Middle frontal gyrus (tissue), 1 donor: ENCODE measurements around the gene CENPX.

Experiments used
- DNase-seq: peaks from one replicate; pipeline ENCODE4 v3.0.0-alpha.2; 2015; ENCODE audit warnings: low spot score; ENCODE audit errors: extremely low spot score

CENPX gene

DNA sequence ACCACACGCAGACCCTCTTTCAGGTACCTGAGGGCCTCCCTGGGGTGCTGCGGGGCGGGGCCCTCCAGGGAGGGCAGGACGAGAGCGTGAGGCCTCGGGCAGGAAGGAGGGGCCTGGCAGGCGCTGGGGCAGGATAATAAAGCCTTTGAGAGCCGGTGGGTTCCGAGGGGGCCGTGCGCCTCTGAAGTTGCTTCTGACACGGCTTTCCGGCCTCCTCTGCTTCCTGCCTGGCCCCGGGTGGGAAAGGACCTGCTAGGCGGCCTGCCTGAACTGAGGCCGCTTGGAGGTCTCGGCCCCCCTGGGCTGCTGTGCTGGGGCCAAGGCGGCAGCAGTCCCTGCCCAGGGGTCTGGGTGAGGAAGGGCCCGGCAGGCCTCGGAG lies 10.4 kb downstream of the CENPX start:
- DNase-seq = no peak

DNA sequence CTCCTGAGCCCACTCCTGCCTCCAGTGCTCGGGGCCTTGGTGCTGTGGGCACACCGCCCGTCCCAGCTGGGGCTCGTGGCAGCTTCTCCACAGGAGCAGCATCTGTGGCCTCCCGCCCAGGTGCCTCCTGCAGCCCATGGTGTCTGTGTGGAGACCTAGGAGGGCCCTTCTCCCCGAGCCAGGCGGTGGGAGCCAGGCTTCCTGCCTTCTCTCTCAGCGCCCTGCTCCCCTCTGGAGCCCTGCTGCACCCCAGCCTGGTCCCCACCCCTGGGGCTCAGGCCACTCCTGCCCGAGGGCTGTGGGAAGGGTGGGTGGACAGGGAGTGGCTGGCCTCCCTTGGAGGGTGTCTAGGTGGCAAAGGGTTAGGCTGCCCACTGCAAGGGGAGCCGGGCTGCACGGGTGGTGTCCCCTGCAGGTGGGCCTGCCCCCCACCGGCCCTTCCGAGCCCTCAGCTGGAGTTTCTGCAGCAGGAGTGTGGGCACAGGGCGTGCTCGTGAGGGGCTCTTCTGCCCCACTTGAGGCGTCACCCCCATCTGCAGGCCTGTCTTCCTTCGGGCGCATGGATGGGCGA lies 11.0 kb downstream of the CENPX start:
- no peak for DNase-seq

DNA sequence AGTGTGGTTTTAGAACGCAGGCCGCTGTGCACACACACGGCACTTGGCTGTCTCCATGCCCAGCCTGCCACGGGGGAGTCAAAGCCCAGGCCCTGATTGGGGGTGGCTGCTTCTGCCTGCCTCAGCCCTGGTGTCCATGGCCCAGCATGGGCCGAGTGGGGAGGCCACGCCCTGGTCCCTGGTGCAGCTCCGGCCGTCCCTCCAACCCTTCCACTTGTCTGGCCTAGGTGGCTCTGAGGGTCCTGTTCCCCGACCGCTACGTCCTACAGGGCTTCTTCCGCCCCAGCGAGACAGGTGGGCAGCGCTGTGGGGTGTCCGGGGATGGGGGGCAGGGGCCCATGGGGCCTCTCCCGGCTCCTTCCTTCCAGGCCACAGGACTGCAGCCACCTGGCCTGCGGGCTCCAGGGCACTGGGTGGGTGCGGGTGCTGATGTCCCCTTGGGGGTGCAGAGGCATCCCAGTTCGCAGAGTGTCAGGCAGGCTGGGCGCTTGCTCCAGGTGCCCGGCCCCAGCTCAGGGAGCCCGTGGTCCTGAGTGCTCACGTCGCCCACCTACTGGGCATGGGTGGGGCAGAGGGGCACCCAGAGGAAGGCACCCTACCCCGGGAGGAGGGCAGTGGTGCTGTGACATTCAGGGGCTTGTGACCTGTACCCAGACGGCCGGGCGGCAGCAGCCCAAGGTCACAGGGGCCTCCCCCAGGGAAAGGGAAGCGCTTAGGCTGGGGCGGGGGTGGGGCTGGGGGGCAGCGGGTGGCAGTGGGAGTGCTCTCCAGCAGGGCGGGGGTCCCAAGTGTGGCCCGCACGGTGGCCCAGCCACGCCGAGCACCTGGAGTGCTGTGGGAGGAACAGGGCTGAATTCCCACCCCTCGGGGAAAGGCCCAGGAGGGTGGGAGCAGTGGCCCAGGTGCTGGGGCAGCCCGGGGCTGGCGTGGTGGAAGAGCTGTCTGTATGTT lies 11.8 kb downstream of the CENPX start:
- no peak for DNase-seq

DNA sequence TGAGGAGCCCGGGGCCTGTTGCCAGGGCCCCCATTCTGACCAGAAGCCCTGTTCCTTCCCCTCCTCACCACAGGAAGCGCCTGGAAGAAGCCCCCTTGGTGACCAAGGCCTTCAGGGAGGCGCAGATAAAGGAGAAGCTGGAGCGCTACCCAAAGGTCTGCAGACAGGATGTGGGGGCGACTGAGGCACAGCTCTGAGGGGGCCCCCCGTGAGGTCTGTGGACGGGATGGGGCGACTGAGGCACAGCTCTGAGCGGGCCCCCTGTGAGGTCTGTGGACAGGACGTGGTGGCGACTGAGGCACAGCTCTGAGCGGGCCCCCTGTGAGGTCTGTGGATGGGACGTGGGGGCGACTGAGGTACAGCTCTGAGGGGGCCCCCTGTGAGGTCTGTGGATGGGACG lies 13.3 kb downstream of the CENPX start:
- DNase-seq = no peak

DNA sequence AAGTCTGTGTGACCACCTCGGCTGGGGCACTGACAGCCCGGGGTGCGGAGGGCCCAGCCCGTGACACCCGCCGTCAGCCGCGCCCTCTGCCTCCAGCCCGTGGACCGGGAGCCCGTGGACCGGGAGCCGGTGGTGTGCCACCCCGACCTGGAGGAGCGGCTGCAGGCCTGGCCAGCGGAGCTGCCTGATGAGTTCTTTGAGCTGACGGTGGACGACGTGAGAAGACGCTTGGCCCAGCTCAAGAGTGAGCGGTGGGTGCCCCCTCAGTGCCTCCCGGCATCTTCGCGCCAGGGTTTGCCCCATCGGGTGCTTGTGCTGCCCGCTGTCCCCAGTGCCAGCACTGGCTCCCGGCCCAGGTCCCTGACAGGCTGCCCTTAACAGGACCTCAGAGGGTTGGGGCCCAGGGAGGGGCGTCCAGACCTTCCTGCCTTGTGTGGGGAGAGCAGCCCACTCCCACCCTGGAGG lies 13.7 kb downstream of the CENPX start:
- DNase-seq = no peak

DNA sequence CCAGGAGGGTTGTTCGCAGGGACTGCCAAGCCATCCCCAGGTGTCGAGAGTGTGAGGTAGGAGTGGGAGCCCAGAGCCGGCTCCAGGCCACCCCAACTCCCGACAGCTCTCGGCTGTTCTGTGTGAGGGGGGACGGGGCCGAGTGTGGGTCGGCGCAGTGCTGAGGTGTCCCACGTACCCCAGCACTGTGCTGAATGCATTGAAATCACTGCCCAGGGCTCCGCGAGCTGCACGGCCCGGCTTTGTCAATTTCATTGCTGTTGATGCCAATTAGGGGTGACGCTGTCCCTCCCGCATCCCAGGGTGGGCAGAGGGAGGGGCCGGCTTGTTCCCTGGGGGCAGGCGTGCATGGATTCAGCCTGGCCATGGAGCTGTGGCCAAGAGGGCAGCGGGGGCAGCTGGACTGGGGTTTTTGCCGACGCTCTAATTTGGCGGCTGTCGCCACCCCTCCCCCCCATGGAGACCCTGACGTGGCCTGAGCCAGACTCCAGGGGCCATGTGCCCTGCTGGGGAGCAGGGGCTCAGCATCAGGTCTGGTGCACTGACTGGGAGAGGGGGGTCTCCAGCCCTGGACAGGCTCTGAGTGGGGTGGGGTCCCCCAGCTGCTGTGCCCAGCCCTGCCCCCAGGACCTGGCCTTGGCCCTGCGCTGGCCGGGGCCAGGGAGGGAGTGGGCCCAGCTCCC lies 14.3 kb downstream of the CENPX start:
- DNase-seq = no peak

DNA sequence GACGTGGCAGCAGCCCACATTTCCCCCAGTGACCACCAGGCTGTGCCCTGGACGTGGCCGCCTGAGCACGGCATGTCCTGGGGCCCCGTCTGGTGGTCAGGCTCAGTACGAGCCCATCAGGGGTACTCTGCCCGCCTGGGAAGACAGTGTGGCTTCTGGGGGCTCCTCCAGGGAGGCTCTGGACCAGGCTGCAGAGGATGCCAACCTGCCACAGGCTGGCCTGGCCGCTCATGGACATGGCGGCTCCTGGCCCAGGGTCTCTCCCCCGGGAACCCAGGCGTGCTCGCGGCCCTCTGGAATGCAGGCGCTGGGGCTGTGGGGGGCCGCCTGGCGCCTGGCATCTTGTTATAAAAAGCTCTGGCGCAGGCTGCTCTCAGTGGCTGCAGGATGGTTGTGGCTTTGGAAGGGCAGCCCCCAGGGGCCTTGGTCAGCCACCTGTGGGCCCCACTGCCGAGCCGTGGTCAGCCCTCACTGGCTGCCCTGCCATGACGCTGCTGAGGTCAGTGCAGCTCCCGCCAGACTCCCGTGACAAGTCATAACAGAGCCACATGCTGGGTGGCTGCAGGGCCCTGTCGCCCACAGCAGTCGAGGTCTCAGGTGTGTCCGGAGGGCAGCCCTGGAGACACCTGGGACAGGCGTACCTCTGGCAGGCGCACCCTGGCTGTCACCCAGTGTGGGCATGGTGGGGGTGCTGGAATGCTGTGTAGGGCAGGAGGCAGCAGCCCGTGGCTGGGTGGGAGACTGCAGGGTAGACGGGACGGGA lies 15.0 kb downstream of the CENPX start:
- no peak for DNase-seq

DNA sequence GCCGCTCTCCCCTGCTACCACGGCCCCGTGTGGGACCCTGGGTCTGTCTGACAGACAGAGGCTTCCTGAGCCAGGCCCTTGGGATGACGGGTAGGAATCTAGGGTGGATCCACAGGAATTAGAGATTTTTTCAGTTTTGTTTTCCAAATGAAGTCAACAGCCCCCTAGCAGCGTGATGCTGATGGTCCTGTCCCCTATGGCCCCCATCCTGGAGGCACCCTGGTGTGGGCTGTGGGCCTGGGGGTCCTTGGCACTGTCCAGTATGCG lies 15.5 kb downstream of the CENPX start:
- no peak for DNase-seq

DNA sequence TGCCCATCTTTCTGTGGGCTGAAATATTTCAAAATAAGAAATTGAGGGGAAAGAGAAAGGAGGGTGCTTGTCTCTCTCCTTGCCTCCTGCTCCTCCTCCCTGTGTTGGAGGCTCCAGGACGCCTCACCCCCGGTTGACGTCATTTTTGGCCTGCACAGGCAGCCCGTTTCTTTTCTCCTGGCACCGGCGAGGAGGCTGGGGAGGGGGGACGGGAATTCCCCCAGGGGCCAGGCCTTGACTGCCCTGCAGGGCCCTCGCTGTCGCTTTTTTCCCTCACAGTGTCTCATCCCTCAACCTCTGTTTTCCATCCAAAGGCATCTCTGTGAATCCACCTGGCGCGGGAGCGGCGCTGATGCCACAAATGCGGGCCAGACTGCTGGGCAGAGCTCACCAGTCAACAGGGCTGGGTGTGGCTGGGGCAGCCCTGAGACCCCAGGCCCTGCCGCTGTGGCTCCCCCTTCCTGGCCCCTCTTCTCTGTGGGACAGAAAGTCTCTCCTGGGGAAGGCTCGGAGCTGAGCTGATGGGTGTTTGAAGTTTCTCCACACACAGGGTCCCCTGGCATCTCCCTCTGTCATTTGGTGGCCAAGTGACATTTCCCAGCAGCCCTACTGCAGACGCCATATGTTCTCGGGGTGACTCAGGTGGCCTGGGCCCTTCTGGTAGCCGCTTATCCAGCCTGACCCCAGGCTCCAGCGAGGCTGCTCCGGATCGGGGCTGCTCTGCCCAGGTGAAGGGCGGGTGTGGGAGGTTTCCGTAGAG lies 16.0 kb downstream of the CENPX start:
- DNase-seq = no peak

DNA sequence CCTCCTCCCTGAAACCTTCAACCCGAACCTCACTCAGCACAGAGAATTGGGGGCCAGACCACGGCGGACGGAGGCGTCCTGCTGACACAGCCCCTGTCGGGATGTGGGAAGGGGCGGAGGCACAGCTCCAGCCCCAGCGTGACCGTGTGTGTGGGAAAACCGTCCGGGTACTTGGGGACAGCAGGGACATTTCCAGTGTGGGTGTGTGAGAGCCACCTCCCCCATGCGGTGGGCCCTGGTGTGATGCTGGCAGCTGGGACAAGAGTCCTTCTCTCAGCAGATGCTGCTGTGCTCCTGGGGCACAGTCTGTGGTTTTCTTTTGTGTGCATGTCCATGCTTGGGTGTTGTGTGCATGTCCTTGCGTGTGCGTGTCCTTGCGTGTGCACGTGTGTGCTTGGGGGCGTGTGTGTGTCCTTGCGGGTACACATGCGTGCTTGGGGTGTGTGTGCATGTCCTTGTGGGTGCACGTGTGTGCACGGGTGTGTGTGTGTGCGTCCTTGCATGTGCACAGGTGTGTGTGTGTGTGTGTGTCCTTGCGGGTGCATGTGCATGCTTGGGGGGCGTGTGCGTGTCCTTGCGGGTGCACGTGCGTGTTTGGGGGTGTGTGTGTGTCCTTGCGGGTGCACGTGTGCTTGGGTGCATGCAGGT lies 16.9 kb downstream of the CENPX start:
- no peak for DNase-seq

DNA sequence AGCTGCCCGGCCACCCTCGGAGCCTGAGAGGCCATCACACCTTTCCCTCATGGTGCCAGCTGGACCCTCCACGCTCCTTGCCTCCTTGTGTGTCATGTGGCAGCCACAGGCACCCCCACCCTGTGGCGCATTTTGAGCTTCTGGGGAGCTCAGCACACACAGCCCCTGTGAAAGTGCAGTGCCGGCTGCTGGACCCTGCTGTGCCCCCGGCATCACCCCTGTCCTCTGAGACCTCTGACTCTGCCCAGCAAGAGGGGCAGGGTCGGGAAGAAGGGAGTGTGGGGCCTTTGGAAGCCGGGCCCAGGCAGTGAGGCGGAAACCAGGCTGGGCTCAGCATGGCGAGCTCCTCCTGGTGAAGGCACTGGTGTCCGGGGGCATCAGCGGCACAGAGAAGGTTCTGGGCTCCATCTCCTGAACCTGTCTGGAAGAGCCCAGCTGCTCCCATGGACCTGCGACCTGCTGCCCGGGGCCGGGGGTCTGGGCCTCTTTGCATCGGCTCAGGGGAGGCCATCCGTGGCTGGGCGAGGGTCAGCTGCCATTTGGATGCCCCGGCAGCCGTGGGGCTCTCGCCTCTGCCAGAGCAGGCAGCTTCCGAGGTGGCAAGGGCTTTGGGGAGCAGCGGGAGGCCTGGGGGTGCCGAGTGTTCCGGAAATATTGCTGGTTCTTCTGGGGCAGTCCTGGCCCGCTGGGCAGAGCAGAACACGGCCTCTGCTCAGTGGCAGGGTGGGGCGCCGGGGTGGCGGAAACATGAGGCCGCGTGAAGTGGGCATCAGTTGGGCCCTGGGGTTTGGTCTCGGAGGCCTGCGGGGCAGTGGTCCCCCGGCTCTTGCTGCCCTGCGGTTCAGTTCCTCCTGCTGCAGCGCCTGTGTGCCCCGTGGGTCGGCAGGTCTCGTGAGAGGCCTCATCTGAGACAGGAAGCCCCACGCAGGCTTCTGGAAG lies 17.9 kb downstream of the CENPX start:
- no peak for DNase-seq

DNA sequence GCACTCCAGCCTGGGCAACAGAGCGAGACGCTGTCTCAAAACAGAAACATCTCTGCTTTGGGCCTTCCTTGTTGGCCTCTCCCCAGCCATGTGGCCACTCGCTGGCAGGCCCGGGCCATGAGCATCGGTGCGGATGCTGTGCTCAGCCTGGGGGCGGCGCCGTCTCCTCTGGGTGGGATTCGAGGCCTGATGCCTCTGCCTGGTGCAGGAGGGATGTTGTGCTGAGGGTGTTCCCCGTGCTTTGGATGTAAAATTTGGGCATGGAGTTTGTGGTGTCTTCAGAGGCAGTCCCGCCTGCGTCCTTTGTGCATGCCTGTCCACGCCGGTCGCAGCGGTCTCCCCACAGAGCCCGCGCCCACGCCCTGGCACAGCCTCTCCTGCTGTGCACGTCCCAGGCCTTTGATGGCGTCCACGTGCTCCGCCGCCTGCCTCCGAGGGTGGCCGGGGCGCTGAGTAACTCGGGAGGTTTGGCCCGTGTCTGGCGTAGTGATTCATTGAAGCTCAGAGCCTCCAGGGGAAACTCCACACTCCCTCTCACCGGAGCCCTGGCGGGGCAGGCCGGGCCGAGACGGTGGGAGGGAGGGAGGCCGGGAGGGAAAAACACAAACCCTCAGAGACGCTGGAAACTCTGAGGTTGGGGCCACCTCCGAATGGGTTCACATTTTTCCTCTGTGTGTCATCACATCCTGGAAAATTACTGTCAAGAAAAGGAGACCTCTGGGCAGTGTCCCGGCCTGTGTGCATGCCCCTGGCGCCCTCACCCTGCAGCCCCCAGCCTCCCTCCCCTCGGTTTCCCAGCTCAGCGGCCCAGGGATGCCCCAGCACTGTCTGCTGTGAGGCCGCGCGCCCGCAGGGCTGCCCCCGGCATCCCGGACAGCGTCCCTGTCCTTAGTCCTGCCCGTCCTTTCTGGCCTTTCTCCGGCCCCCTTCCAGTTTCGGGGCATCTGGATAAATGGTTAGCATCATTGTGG lies 19.0 kb downstream of the CENPX start:
- no peak for DNase-seq

DNA sequence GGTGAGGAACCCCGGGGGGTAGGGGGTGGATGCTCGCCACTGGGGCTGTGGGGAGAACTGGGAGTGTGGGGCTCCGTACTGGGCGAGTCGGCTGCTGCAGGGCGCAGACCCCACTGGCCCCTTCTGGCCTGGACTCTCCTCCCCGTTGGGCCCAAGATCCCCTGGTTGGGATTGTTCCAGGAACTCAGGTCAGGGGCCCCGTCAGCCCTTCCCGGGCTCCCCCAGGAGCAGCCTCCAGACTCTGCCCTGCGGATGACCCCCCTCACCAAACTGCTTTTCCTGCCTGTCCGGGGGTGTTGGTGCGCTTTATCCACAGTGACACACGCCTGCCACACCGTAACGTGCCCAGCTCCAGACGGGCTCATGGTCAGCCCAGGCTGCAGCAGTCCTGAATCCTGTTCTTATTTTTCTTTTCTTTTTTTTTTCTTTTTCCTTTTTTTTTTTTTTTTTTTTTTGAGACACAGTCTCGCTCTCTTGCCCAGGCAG lies 21.1 kb downstream of the CENPX start:
- no peak for DNase-seq

DNA sequence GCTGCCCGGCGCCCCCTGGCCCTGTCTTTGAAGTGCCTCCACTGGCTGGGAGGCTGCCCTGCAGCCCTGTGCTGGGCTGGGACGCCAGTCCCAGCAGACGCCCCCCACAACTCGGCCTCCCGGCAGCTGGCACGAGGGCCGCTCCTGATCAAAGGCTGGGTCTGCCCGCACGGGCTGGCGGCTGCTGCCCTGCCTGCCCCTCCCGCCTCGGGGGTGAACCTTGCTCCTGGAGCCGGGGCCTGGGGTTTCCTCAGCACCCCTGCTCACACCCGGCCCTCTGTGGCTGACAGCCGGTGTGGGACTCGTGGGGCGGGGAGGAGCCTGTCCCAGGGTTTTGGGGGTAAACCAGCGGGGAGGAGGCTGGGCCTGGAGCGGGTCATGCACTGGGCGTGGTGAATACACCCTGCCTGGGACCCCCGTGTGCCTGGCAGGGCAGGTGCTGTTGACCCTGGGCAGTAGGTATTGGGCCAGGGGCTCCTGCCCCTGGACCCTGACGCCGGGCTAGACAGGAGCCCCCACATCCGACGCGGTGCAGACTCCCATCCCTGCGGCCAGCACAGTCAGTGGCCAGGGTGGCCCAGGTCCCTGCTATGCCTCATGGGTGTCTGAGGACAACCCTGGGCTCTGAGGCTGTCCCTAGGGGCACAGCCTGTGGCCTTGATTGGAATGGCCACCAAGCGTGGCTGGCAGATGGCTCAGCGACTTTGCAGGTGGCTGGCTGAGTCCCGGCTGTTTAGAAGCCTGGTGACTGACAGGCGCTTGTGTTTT lies 21.7 kb downstream of the CENPX start:
- DNase-seq = no peak

DNA sequence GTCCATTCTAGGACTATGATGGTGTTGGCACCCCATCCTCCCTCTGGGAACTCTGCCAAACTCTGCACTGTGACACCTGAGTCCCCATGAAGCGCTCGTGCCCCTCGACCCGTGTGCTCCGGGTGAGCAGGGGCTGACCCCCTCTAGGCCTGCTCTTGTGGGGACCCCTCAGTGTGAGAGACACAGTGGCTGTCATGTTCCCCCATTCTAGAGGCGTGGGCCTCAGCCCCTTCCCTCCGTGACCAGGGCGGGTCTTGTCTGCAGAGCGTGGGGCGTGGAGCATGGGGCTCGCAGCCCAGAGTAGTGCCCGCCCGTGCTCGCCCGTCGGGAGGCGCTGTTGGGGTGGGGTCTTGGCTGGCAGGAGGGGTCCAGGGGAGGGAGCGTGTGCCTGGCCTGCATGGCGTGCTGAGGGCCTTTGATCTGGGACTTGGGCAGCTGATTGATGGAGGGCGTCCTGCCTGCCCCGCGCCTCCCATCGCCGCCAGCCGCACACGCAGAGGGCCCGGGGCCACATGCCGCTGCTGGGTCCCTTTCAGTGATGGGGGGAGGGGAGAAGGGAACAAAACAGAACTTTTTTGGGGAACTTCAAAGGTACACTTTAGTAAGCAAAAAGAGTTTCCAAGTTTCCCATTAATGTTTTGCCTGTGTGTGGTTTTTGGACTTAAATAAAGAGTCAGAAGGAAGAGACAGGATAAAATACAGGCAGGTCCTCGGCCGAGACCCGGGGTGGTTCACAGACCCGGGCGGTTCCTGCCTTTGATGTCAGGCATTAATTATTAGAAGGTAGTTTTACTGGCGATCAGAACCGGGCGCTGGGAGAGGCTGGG lies 22.5 kb downstream of the CENPX start:
- no peak for DNase-seq

DNA sequence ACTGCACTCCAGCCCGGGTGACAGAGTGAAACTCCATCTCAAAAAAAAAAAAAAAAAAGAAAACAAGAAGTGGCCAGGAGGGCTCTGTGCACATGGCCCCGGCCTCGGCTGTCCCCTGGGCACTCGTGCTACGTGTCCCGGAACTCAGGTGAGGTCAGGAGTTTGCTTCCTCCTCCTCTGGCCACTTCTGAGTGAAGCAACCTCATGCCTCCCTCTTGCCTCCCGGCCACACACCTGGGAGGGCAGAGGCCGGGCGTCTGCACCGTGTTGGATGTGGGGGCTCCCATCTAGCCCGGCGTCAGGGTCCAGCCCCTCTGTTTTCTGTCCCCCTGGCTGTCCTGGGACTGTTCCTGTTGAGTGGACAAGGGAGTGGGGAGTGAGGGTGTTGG lies 23.1 kb downstream of the CENPX start:
- DNase-seq = no peak
